Stimulated activated CD8-positive, alpha-beta memory T cell treated with anti-CD3 and anti-CD28 coated beads, Interleukin-4, amount 100 ng/mL, for 24 hours (primary cell): ENCODE data around the gene CYRIA.

Source experiments
- DNase-seq: peaks from one replicate; pipeline ENCODE4 v3.0.0-alpha.2; 2020; ENCODE audit warnings: low read depth

The CYRIA gene

GRCh38 chr2:16650287-16651249, 15.1 kb downstream of the CYRIA start:
- no peak for DNase-seq

DNA sequence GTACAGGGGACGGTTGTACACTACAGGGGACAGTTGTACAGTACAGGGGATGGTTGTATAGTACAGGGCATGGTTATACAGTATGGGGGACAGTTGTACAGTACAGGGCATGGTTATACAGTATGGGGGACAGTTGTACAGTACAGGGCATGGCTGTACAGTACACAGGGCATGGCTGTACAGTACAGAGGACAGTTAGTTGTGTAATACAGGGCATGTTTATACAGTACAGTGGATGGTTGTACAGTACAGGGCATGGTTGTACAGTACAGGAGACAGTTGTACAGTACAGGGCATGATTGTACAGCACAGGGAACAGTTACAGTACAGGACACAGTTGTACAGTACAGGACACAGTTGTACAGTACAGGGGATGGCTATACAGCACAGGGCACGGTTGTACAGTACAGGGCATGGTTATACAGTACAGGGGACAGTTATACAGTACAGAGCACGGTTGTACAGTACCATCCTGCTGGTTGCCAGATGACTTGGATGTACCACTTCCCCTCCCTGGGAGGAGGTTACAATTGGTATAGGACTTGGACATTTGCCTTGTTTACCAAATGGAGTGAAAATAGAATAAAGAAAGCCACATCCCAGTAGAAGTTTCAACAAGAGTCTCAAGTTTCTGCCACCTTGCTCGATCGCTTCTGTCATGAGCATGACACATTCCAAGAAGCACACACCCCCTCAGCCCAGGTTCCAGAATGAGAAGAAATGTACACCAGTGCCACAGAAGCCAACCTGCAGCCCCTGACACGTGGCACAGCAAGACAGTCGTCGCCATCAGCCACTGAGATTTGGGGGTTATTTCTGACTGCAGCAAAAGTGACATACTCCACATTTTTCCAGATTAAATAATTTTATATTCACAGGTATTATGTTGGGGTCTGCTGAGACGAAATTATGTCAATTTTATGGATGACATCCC, 16.0 kb downstream of the CYRIA start:
- DNase-seq: no peak

GRCh38 chr2:16647992-16648617, 17.5 kb downstream of the CYRIA start:
- no peak for DNase-seq

DNA sequence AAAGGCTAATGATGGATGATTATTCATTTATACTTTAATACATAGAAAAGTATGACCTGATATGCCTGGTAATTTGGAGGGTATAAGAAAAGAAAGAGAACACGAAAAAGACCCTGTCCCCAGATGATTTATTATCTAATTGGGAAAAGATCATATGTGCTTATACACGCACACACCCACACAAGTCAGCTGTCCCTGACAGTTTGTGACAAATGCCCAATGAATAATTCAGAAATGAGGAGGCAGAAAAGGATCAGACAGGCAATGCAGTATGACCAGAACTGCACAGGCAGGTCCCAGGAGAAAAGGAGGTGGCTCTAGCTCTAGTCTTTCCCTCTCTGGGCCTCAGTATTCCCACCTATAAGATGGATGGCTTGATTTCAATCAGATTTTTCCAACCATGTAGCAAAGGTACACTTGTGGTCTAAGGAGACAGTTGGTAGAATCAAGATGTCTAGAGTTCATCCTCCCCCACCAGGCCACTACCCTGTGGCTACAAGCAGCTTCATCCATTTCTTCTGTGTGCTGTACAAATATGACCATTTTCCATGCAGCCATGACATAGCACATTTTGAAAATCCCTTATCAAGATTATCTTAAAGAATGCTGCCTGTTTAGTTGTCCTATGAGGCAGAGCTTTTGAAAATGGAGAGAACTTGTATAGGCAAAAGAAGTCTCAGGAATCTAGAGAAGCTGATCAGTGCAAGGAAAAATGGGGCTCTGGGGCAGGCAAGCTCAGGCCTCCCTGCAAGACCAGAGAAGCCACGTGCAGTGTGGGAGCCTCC, 19.7 kb downstream of the CYRIA start:
- no peak for DNase-seq

DNA sequence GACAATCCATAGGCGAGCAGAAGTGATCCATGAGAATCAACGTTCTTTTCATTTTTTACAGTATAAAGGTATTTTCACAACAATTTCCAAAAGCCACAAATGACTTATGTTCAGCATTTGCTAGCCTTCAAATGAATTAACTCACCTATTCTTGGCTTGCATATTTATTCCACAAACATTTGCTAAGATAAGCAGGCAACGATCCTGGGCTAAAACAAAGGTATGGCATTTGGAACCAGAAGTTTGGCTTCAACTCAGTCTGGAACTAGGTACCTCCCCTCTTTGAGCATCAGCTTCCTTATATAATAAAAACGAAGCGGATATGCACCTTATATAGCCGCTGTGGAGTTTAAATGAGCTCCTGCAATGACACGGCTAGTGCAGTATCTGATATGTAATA, 20.5 kb downstream of the CYRIA start:
- no peak for DNase-seq

DNA sequence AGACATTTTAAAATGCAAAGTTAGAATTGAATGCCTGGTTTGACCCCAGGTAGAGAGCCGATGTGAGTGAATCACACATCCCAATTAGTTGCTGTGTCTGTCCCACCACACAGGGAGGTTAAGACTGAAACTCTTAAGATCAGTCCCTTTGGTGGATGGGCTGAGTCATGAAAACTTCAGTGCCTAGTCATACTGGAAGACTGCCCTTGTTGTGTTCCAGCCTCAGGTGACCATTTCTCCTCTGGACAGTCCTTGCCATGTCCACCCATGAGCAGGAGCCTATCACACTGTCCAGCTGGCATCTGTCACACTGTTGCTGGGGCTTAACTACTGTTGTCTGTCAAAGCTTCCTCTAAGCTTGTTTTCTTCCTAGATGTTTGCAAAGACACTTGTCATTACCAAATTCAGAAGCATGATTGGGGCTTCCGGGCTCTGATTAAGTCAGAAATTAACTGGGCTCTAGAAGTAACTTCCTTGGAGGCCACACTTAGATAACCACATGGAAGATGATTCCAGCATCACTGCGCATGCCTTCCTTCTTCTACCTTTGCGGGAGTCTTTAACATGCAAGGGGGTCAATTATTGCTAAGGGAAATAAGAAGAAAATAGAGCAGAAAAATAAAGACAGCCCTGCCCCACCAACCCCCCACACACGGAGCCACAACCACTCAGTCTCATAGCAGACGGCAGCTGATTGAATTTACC, 21.3 kb downstream of the CYRIA start:
- DNase-seq: no peak

DNA sequence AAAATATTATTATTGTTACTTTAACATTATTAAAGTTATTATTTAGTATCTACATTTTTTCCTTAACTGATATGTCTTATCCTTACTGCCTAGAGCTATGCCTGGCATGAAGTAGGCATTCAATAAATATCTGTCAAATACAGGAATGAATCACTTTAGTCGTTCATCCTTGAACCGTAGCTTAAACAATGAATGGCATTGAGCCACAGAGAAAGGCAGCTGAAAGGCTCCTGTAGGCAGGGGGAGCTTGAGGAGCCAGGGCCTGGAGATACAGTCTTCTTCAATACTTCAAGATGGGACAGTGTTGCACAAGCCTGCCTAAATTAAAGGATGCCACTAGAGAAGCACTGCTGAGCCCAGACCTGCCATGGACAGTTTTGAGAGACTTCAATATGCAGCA, 22.5 kb downstream of the CYRIA start:
- no peak for DNase-seq

DNA sequence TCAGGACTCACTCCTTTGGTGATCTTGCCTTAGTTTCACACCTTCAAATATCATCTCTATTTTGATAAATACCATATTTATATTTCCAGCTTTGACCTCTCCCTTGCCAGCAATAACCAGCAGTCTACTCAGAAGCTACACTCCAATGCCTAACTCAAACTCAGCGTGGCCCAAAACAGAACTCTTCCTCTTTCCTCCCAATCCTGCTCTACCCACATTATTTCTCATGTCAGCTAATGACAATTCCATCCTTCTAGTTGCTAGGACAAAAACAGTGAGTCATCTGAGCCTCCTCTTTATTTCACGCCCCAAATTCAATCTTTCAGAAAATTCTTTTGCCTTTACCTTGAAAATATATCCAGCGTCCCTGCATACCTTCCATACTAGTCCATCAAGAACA, 23.5 kb downstream of the CYRIA start:
- no peak for DNase-seq

- no peak for DNase-seq
Observed at GRCh38 chr2:16641509-16641908, 24.1 kb downstream of the CYRIA start.

- DNase-seq: no peak
Observed at GRCh38 chr2:16640867-16641266, 24.8 kb downstream of the CYRIA start.

DNA sequence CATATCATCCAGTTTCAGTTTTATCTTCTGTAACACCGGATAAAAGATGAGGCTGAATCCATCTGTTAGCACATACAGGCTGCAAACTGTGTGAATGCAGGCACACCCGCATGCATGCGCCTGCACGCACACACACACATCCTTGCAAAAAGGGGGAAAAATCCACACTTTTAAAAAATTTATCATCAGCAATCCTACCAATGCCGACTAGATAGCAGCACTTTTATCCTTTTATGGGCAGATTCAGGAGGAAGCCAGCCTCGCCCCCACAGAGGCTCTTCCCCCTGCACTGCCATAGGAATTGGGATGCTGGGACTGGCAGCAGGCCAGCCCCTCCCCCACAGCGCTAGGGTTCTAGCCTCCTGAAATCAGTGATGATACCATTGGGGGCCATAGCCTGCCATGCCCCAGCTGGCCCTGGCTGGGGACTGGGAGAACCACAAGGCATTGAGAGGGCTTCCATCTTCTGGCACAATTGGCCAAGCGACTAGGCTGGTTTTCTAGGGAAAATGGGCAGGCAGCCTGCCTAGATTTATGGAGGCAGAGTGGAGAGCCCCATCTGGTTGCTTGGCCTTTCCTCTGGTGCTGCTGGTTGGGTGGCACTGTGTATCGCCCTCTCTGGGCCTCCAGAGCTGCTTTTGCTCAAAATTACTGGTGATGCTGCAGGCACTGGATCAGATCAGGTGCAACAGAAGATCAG, 25.5 kb downstream of the CYRIA start:
- no peak for DNase-seq

GRCh38 chr2:16639431-16639830, 26.2 kb downstream of the CYRIA start:
- no peak for DNase-seq

- DNase-seq: no peak
Observed at GRCh38 chr2:16638946-16639345, 26.7 kb downstream of the CYRIA start.

GRCh38 chr2:16637304-16637703, 28.3 kb downstream of the CYRIA start:
- DNase-seq: no peak

DNA sequence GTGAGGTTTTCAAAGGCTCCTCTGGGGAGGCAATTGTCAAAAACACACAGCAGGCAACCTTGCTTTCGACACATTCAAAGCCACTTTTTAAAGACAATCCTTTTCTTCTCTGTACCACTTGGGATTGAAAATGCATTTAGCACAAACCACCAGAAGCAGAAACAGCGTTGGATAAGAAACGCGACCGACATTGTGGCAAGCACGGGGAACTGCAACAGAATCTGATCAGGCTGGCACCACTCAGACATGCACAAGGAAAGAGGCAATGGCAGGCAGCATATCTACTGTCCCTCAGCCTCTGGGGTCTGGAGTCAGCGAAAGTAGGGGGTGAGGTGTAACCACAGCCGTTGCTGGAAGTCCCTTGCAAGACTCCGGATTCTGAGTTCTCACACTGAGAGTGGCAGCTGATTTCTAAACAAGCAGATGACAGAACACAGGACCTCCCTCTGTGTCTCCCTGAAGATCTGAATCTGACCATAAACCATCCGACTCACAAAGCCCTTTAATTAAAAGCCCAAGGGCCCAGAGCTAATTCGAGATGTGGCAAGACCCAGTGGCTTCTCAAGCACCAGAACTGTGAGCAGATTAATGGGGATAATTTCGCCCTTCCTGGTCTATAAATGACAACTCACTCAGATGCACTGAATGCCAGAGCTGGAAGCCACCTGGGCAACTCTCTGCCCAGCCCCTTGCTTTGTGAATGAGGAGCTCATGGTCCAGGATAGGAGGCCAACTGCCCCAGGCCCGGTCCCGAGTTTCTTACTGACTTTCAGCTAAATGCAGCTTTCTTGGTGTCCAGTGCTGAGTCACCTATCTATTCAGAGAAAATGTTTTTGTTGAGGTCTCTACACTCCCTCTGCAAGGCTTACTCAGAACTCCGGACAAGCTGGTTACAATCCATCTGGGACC, 29.6 kb downstream of the CYRIA start:
- no peak for DNase-seq

GRCh38 chr2:16633621-16634430, 31.8 kb downstream of the CYRIA start:
- DNase-seq: no peak

- DNase-seq: no peak
Observed at GRCh38 chr2:16632598-16632997, 33.0 kb downstream of the CYRIA start.

DNA sequence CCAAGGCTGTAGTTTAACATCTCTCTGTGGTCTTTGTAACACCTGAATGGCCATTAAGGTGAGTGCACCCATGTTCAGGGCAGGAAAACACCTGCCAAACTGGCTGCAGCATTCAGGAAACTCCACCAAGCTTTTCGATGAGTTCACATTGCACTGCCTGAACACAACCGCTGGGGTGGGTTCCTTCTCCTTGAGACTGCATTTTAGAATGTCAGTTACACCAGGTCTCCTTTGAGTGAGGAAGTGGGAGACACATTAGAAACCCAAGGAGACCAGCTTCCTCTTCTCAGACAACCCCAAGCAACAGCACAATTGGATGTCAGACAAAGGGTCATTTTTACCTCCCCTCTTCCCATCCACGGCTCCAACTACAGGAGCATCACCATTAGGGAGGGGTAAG, 35.2 kb downstream of the CYRIA start:
- DNase-seq: no peak
